HCT116 (cell line): ENCODE data around the gene SLC35D1. TPM values are rescaled to one million over a fixed set of nuclear protein-coding genes. Genes with fewer than 3 reads are reported as not detected.

ENCODE experiments used
- ATAC-seq: fragments of 200-7000 bp; cut with Tn5 transposase; 2 replicates; pipeline ENCODE4 v1.9.1; 2020; ENCODE audit warnings: mild to moderate bottlenecking, moderate library complexity
- BruUV-seq: library from RNA; stranded (reverse); fragments of 400-500 nt; replicated peaks from 2 replicates; lab custom pipeline; 2021; lab: Mats Ljungman, UMichigan
- CTCF ChIA-PET: fragments of 300-600 bp; sonication (Branson Sonifier 250); formaldehyde crosslinking; loops from one replicate; lab custom pipeline; 2021; ENCODE audit warnings: antibody characterized with exemption; lab: Charles Lee
- POLR2A ChIA-PET: fragments of 300-600, 350-600 bp; sonication (Branson Sonifier 250); formaldehyde crosslinking; loops from one replicate; lab custom pipeline; 2021; ENCODE audit warnings: antibody characterized with exemption; lab: Charles Lee
- RAD21 ChIA-PET, 2 experiments: fragments of 300-600 bp; sonication (Branson Sonifier 250); formaldehyde crosslinking; loops; one replicate each; lab custom pipeline; 2023; ENCODE audit warnings: low total read pairs in 2 of 2; ENCODE audit not compliant: uncharacterized antibody in 2 of 2, unreplicated experiment in 2 of 2, low non-redundant PET in 1 of 2; lab: Charles Lee
- DNase-seq: peaks from one replicate; pipeline ENCODE4 v3.0.0-alpha.2; 2010; ENCODE audit warnings: low read depth, low spot score
- H2AFZ ChIP-seq: fragments of 200-600 bp; shearing (Covaris generic), sonication (generic); 2 replicates; pipeline ENCODE4 v1.6.1; 2017; ENCODE audit warnings: low read depth, mixed run types, mixed read lengths, antibody characterized with exemption, low read length; ENCODE audit not compliant: poor library complexity, severe bottlenecking
- H3K27ac ChIP-seq: 2 replicates; pipeline ENCODE4 v1.5.1; 2012; ENCODE audit warnings: low read depth, low read length
- H3K27me3 ChIP-seq: fragments of 200-600 bp; sonication (generic); 2 replicates; pipeline ENCODE4 v1.6.1; 2016; ENCODE audit warnings: mixed run types, low read length, mixed read lengths; ENCODE audit not compliant: insufficient read depth
- H3K36me3 ChIP-seq, 2 experiments: fragments of 200-500 bp in 1 of 2; fragments of 200-600 bp in 1 of 2; sonication (Bioruptor generic) in 1 of 2; sonication (generic) in 1 of 2; 2 replicates each; pipeline versions ENCODE4 v1.5.1 to v1.6.1; 2014 to 2016; ENCODE audit warnings: low read length in 2 of 2, inconsistent platforms in 1 of 2, mixed read lengths in 1 of 2, mixed run types in 1 of 2; ENCODE audit not compliant: insufficient read depth in 2 of 2, control insufficient read depth in 1 of 2
- H3K4me1 ChIP-seq, 2 experiments: fragments of 200-600 bp in 1 of 2; sonication (generic) in 1 of 2; 2 replicates each; pipeline versions ENCODE4 v1.5.1 to v1.6.1; 2012 to 2017; ENCODE audit warnings: low read length in 2 of 2, inconsistent platforms in 1 of 2, mild to moderate bottlenecking in 1 of 2, mixed read lengths in 1 of 2, mixed run types in 1 of 2, moderate library complexity in 1 of 2; ENCODE audit not compliant: insufficient read depth in 2 of 2, control insufficient read depth in 1 of 2
- H3K4me2 ChIP-seq: fragments of 200-600 bp; sonication (generic); 2 replicates; pipeline ENCODE4 v1.6.1; 2017; ENCODE audit warnings: mixed run types, low read length, mixed read lengths
- H3K4me3 ChIP-seq, 2 experiments: fragments of 200-600 bp in 1 of 2; sonication (generic) in 1 of 2; replicated peaks in 1 of 2; 2 replicates each; pipeline ENCODE4 v1.5.1; 2011 to 2016; ENCODE audit warnings: low read length in 2 of 2, control low read depth in 1 of 2, low read depth in 1 of 2, mild to moderate bottlenecking in 1 of 2, mixed read lengths in 1 of 2, mixed run types in 1 of 2
- H3K79me2 ChIP-seq: fragments of 200-600 bp; sonication (generic); 2 replicates; pipeline ENCODE4 v1.6.1; 2017; ENCODE audit warnings: mild to moderate bottlenecking, mixed run types, low read length, moderate library complexity, mixed read lengths; ENCODE audit not compliant: insufficient read depth
- H3K9ac ChIP-seq: fragments of 200-600 bp; sonication (generic); 2 replicates; pipeline ENCODE4 v1.6.1; 2016; ENCODE audit warnings: low read length, mixed read lengths
- H3K9me2 ChIP-seq: fragments of 200-600 bp; sonication (generic), shearing (Covaris generic); 2 replicates; pipeline ENCODE4 v1.6.1; 2017; ENCODE audit warnings: mixed run types, mild to moderate bottlenecking, moderate library complexity; ENCODE audit not compliant: insufficient read depth
- H3K9me3 ChIP-seq, 2 experiments: fragments of 200-500 bp in 1 of 2; fragments of 200-600 bp in 1 of 2; sonication (Bioruptor generic) in 1 of 2; sonication (generic) in 1 of 2; 2 replicates each; pipeline ENCODE4 v1.6.1; 2014 to 2017; ENCODE audit warnings: low read length in 2 of 2, mixed read lengths in 2 of 2, inconsistent platforms in 1 of 2, low read depth in 1 of 2, mild to moderate bottlenecking in 1 of 2, mixed run types in 1 of 2, moderate library complexity in 1 of 2; ENCODE audit not compliant: control insufficient read depth in 1 of 2, insufficient read depth in 1 of 2
- H4K20me1 ChIP-seq: fragments of 200-600 bp; sonication (generic), shearing (Covaris generic); 2 replicates; pipeline ENCODE4 v1.6.1; 2017; ENCODE audit warnings: mixed run types, mild to moderate bottlenecking, moderate library complexity; ENCODE audit not compliant: insufficient read depth
- ATF3 ChIP-seq: IDR thresholded peaks from 2 replicates; pipeline ENCODE4 v1.6.1; 2012
- CBX3 ChIP-seq: IDR thresholded peaks from 2 replicates; pipeline ENCODE4 v1.6.1; 2012; ENCODE audit warnings: low read depth
- CEBPB ChIP-seq: IDR thresholded peaks from 2 replicates; pipeline ENCODE4 v1.6.1; 2012; ENCODE audit warnings: low read depth
- EGR1 ChIP-seq: IDR thresholded peaks from 2 replicates; pipeline ENCODE4 v1.6.1; 2012; ENCODE audit warnings: low read depth
- ELF1 ChIP-seq: IDR thresholded peaks from 2 replicates; pipeline ENCODE4 v1.6.1; 2012; ENCODE audit warnings: low read depth, borderline replicate concordance
- EZH2phosphoT487 ChIP-seq: fragments of 200-600 bp; IDR thresholded peaks from 2 replicates; pipeline ENCODE4 v1.6.1; 2018; ENCODE audit warnings: antibody characterized with exemption, borderline replicate concordance
- FOSL1 ChIP-seq: IDR thresholded peaks from 2 replicates; pipeline ENCODE4 v1.6.1; 2012; ENCODE audit warnings: low read depth
- POLR2A ChIP-seq: IDR thresholded peaks from 2 replicates; pipeline ENCODE4 v1.7.0; 2011; ENCODE audit warnings: borderline replicate concordance; ENCODE audit not compliant: insufficient read depth, insufficient read length; ENCODE audit errors: extremely low read depth
- POLR2AphosphoS5 ChIP-seq: IDR thresholded peaks from 2 replicates; pipeline ENCODE4 v1.6.1; 2011; ENCODE audit warnings: mild to moderate bottlenecking, low read depth, low read length, moderate library complexity
- RAD21 ChIP-seq: IDR thresholded peaks from 2 replicates; pipeline ENCODE4 v1.6.1; 2012; ENCODE audit warnings: low read depth, mild to moderate bottlenecking
- REST ChIP-seq: IDR thresholded peaks from 2 replicates; pipeline ENCODE4 v1.6.1; 2012; ENCODE audit warnings: low read depth
- SIN3A ChIP-seq: IDR thresholded peaks from 2 replicates; pipeline ENCODE4 v1.6.1; 2012; ENCODE audit warnings: low read depth
- SP1 ChIP-seq: IDR thresholded peaks from 2 replicates; pipeline ENCODE4 v1.6.1; 2012; ENCODE audit warnings: low read depth
- SRF ChIP-seq: IDR thresholded peaks from 2 replicates; pipeline ENCODE4 v1.6.1; 2012; ENCODE audit warnings: low read depth
- TCF7L2 ChIP-seq: IDR thresholded peaks from 2 replicates; pipeline ENCODE4 v1.7.0; 2011; ENCODE audit warnings: borderline replicate concordance, inconsistent platforms; ENCODE audit not compliant: insufficient read depth, insufficient read length; ENCODE audit errors: extremely low read depth
- YY1 ChIP-seq: IDR thresholded peaks from 2 replicates; pipeline ENCODE4 v1.6.1; 2011; ENCODE audit warnings: low read length, low read depth, moderate library complexity, mild to moderate bottlenecking; ENCODE audit not compliant: insufficient replicate concordance; ENCODE audit errors: extremely low read depth
- ZBTB33 ChIP-seq: IDR thresholded peaks from 2 replicates; pipeline ENCODE4 v1.6.1; 2011; ENCODE audit warnings: mild to moderate bottlenecking, low read length, moderate library complexity; ENCODE audit not compliant: insufficient replicate concordance; ENCODE audit errors: extremely low read depth
- intact Hi-C: fragments of 100-400 bp; cut with micrococcal nuclease; formaldehyde crosslinking; loops from 2 replicates; pipeline ENCODE4 v1.10.0; 2022
- total RNA-seq: library from RNA; stranded (reverse); gene quantifications from one replicate; pipeline ENCODE4 v1.2.1, GENCODE V29; 2021; ENCODE audit not compliant: unreplicated experiment

The SLC35D1 gene
- total RNA-seq, 1 experiment from 2014 or later, result 6.1 TPM

DNA sequence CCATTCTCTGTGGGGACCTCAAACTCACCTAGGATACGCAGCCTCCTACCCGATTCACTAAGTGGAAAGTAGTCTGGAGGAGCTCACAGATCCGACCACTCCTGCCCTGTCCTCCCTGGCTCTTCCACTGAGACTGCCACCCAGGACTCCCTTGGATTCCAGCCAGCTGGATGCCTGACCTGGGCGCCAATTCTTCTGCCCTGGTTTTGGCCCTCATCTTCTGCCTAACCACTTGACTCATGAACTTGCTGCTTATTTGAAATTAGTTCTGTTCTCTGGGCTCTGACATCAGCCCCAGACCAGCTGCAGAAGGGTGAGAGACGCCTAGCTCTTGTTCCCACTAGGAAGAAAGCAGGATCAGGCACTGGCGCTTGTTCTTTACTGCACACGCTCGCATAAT lies 48.9 kb downstream of the SLC35D1 start:
- POLR2A ChIA-PET, result no interaction called here

More for the DNA sequence above, 48.9 kb downstream of the SLC35D1 start:
- Histone ChIP-seq H3K27me3 (no peaks in the 10 kb centered on the region), H2AFZ (no peak overlapping the region), H4K20me1 (no peaks in the 10 kb centered on the region), H3K9me3 (no peaks in the 10 kb centered on the region), H3K4me3 (no peak overlapping the region), H3K36me3 (no peaks in the 10 kb centered on the region), H3K9me2 (no peaks in the 10 kb centered on the region), H3K9ac (no peak overlapping the region), H3K27ac (no peak overlapping the region), H3K4me2 (no peak overlapping the region), H3K4me1 (no peaks in the 10 kb centered on the region), H3K79me2 (no peaks in the 10 kb centered on the region)
- intact Hi-C loops, result no loop called here
- ATAC-seq (no peak), DNase-seq (no peak)
- ChIA-PET CTCF (no interaction called here), RAD21 (no interaction called here)
- TF ChIP-seq CEBPB (no peak), EZH2phosphoT487 (no peak), EGR1 (no peak), YY1 (no peak), SIN3A (no peak), FOSL1 (no peak), POLR2A (no peak), ZBTB33 (no peak), RAD21 (no peak), SRF (no peak), SP1 (no peak), CBX3 (no peak), POLR2AphosphoS5 (no peak), REST (no peak), ATF3 (no peak), TCF7L2 (no peak), ELF1 (no peak)
- no TSS peak for BruUV-seq
